Urinary bladder (tissue), 4 donors: ENCODE measurements around the gene MT1B. TPM values are rescaled to one million over a fixed set of nuclear protein-coding genes. Genes with fewer than 3 reads are reported as not detected.

Experiments
- DNase-seq: peaks from one replicate; pipeline ENCODE4 v3.0.0-alpha.2; 2015; ENCODE audit errors: extremely low spot score
- H3K27ac ChIP-seq: one replicate; pipeline ENCODE4 v1.5.1; 2013; ENCODE audit warnings: low read depth, mild to moderate bottlenecking, moderate library complexity
- H3K36me3 ChIP-seq: one replicate; pipeline ENCODE4 v1.6.1; 2013; ENCODE audit warnings: mild to moderate bottlenecking, moderate library complexity; ENCODE audit not compliant: insufficient read depth
- H3K4me1 ChIP-seq: one replicate; pipeline ENCODE4 v1.6.1; 2013; ENCODE audit warnings: mild to moderate bottlenecking, moderate library complexity; ENCODE audit not compliant: insufficient read depth
- H3K4me3 ChIP-seq: one replicate; pipeline ENCODE4 v1.5.1; 2013; ENCODE audit warnings: low read depth, low read length
- WGBS: extraction: QIAGEN DNeasy Blood & Tissue Kit; methylation state at CpG from one replicate; pipeline ENCODE4 v1.1.7; 2013; 5-methylcytosine and 5-hydroxymethylcytosine counted together
- polyA plus RNA-seq: library from polyadenylated mRNA; stranded (reverse); fragments of 200-250 nt; gene quantifications from one replicate; pipeline ENCODE4 v1.2.3, GENCODE V29; 2013
- total RNA-seq: library from RNA; depleted of rRNA; stranded (reverse); fragments of >200 nt; gene quantifications from one replicate; pipeline ENCODE4 v1.2.3, GENCODE V29; 2014
- donor health status: healthy with polysubstance abuse.
- donor health status: healthy.

The MT1B gene
- total and polyA plus RNA-seq, 2 donors: not detected

DNA sequence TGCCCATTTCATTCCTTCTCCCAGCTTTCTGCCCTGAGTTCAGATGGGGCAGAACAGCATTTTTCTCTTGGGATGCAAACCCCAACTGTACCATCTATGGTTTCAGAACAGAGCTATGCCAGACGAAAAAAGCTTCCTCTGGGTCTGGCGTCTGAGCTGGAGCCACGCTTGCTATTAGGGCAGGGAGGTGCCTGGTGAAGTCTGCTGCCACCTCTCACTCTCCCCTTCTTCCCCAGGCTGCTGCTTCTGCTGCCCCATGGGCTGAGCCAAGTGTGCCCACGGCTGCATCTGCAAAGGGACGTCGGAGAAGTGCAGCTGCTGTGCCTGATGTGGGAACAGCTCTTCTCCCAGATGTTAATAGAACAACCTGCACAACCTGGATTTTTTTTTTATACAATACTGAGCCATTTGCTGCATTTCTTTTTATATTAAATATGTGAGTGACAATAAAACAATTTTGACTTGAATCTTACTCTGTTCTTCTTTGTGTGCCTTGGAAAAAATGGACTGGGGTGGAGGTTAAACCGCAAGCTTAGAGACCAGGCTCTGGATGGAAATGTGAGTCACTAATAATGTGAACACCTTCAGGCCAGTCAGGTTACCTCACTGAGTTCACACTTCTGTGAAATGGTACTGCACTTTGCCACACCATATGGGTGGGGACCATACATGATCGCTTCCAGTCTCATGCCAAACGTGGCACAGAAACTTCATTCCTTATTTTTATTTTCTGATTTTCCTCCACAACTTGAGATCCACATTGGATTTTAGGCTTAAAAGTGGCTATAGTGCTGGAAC is 14.9 kb upstream of the MT1B start:
- Histone ChIP-seq H3K4me1 (no peaks in the 10 kb centered on the region), H3K4me3 (no peak overlapping the region), H3K36me3 (no peaks in the 10 kb centered on the region), H3K27ac (no peak overlapping the region)
- DNase-seq: no peak
- WGBS: 66% methylated on average over 9 of the region's 9 CpGs

- WGBS: 13% methylated on average over 68 of the region's 68 CpGs
- no peaks in the 10 kb centered on the region for H3K4me1 ChIP-seq
- H3K36me3 ChIP-seq: no peaks in the 10 kb centered on the region
- peak within 1 kb of the TSS; percentile 44 for H3K4me3 ChIP-seq
- no peak for DNase-seq
- H3K27ac ChIP-seq: peak within 1 kb of the TSS; percentile 73
Observed at GRCh38 chr16:56637814-56638750, 13.6 kb upstream of the MT1B start, which contains the start of gene MT1A. MT1A (plus strand) TSS chr16:56638666; CDS start chr16:56638739, 73 bp downstream.

- WGBS: 67% methylated on average over 1 of the region's 1 CpG
- H3K4me3 ChIP-seq: no peak overlapping the region
- no peaks in the 10 kb centered on the region for H3K36me3 ChIP-seq
- no peak for DNase-seq
- no peaks in the 10 kb centered on the region for H3K4me1 ChIP-seq
- H3K27ac ChIP-seq: no peak overlapping the region
Observed at GRCh38 chr16:56639045-56639444, 12.6 kb upstream of the MT1B start.

DNA sequence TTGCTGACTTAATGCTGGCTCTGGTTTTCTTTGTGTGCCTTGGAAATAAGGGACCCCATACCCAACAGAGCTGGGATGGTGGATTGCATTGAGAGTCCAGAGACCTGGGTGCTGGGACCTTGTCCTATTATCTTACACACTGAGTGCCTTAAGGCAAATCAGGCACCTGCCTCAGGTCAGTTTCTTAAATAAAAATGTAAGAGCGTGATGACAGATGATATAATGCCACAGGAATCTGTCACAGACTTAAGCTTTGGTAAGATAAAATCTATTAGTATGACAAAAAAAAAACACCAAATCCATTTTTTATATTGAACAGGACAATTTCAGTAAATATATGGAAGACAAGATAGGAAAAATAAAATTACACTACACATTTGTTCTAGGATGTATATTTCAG is 11.6 kb upstream of the MT1B start:
- WGBS: 91% methylated on average over 1 of the region's 1 CpG
- Histone ChIP-seq H3K4me3 (no peak overlapping the region), H3K4me1 (no peaks in the 10 kb centered on the region), H3K27ac (no peak overlapping the region), H3K36me3 (no peaks in the 10 kb centered on the region)
- no peak for DNase-seq

GRCh38 chr16:56641166-56641565 is 10.5 kb upstream of the MT1B start:
- 92% methylated on average over 2 of the region's 2 CpGs for WGBS
- Histone ChIP-seq H3K27ac (no peak overlapping the region), H3K4me3 (no peak overlapping the region), H3K36me3 (no peaks in the 10 kb centered on the region), H3K4me1 (no peaks in the 10 kb centered on the region)
- DNase-seq: no peak

GRCh38 chr16:56643080-56643778 is 8.5 kb upstream of the MT1B start:
- no peak for DNase-seq
- Histone ChIP-seq H3K27ac (no peak overlapping the region), H3K4me3 (peak overlapping the region; percentile 29), H3K36me3 (no peaks in the 10 kb centered on the region), H3K4me1 (no peaks in the 10 kb centered on the region)
- 7% methylated on average over 42 of the region's 42 CpGs for WGBS

DNA sequence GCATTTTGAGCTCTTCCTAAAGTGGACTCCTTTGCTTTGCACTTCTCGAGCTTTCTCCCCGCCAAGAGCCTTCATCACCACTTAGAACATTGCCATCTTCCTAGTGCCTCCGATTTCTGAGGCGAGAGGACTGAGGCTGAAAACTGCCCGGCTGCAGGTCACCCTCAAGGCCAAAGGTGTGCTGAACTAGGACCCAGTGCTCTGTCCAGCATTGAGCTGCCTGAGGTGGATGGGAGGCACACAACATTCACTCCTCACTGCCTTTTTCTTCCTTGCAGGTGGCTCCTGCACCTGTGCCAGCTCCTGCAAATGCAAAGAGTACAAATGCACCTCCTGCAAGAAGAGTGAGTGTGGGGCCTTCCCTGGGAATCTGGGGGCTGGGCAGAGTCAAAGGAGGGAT is 7.9 kb upstream of the MT1B start:
- no peak for DNase-seq
- H3K4me1 ChIP-seq: no peaks in the 10 kb centered on the region
- no peak overlapping the region for H3K4me3 ChIP-seq
- no peaks in the 10 kb centered on the region for H3K36me3 ChIP-seq
- H3K27ac ChIP-seq: no peak overlapping the region
- 46% methylated on average over 5 of the region's 5 CpGs for WGBS

- Histone ChIP-seq H3K36me3 (no peaks in the 10 kb centered on the region), H3K4me3 (no peak overlapping the region), H3K27ac (no peak overlapping the region), H3K4me1 (no peaks in the 10 kb centered on the region)
- WGBS: 85% methylated on average over 1 of the region's 1 CpG
- no peak for DNase-seq
Observed at GRCh38 chr16:56645311-56645710, 6.4 kb upstream of the MT1B start.

DNA sequence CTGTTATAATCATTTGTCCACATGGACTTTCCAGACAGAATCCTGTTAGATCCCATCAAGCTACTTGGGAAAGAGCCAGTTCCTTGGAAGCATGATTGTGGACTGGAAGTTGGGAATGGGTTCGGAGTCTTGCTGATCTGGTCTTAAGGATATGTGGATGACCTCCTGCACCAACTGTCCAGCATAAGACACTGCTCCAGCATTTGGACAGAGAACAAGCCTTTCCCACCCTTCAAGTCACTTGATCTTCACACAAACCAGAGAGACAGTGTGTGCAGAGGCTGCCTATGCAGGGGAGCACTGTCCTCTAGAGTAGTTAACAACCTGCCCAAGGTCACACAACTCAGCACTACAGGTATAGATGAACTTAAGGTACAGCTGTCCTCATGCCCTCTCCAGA is 5.8 kb upstream of the MT1B start:
- WGBS: 2% methylated on average over 1 of the region's 1 CpG
- Histone ChIP-seq H3K36me3 (no peaks in the 10 kb centered on the region), H3K4me3 (no peak overlapping the region), H3K27ac (no peak overlapping the region), H3K4me1 (no peaks in the 10 kb centered on the region)
- no peak for DNase-seq

- H3K4me1 ChIP-seq: no peaks in the 10 kb centered on the region
- DNase-seq: no peak
- WGBS: 30% methylated on average over 33 of the region's 33 CpGs
Observed at GRCh38 chr16:56647641-56648431, 3.9 kb upstream of the MT1B start.

GRCh38 chr16:56649271-56649670 is 2.4 kb upstream of the MT1B start:
- 98% methylated on average over 2 of the region's 2 CpGs for WGBS
- no peak overlapping the region for H3K27ac ChIP-seq
- no peaks in the 10 kb centered on the region for H3K4me1 ChIP-seq
- H3K4me3 ChIP-seq: no peak overlapping the region
- no peaks in the 10 kb centered on the region for H3K36me3 ChIP-seq
- no peak for DNase-seq

More at GRCh38 chr16:56647641-56648431, 3.9 kb upstream of the MT1B start:
- H3K27ac ChIP-seq: no peak overlapping the region
- H3K36me3 ChIP-seq: no peaks in the 10 kb centered on the region
- no peak overlapping the region for H3K4me3 ChIP-seq

DNA sequence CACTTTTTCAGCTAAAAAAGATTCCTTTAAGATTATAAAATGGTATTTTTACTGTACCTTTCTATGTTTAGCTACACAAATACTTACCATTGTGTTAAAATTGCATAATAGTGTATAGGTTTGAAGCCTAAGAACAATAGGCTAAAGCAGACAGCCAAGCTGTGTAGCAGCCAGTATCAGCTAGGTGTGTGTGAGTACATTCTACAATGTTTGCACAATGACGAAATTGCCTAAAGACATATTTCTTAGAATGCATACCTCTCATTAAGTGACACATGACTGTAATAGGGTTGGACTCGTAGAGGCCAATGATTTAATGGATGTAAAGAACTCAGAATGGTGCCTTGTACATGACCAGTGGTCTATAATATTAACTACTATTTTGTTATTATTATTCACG is 1.9 kb upstream of the MT1B start:
- H3K27ac ChIP-seq: no peak overlapping the region
- H3K4me1 ChIP-seq: no peaks in the 10 kb centered on the region
- no peak for DNase-seq
- no peak overlapping the region for H3K4me3 ChIP-seq
- 78% methylated on average over 3 of the region's 3 CpGs for WGBS
- H3K36me3 ChIP-seq: no peaks in the 10 kb centered on the region

DNA sequence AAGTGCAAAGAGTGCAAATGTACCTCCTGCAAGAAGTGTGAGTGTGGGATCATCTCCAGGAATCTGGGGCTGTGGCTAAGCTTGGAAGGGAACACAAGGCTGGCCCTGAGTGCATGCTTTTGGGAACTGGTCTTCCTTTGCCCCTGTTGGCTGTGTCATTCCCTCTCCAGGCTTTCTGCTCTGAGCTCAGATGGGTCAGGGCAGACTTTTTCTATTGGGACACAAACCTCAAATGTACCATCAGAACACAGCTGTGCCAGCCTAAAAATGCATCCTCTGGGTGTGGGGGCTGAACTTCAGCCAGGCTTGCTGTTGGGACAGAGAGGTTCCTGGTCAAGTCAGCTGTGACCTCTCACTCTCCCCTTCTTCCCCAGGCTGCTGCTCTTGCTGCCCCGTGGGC is 914 bp downstream of the MT1B start:
- DNase-seq: no peak
- H3K4me1 ChIP-seq: no peaks in the 10 kb centered on the region
- H3K36me3 ChIP-seq: no peaks in the 10 kb centered on the region
- 43% methylated on average over 1 of the region's 1 CpG for WGBS
- no peak overlapping the region for H3K27ac ChIP-seq
- no peak overlapping the region for H3K4me3 ChIP-seq
